HG03280 (cell line): ENCODE data around the gene PTPRN2.
"Not testable (repeated sequence)": the region's sequence is repeated elsewhere in the genome, so short reads cannot be mapped to it uniquely, and the experiment has no call there.

ENCODE experiments used
- ATAC-seq: cut with Tn5 transposase; IDR thresholded peaks from one replicate; pipeline ENCODE4 v1.9.1; 2021; ENCODE audit warnings: mild to moderate bottlenecking, moderate library complexity; ENCODE audit not compliant: unreplicated experiment

Gene PTPRN2

GRCh38 chr7:158520825-158521224, 66.8 kb downstream of the PTPRN2 start:
- no peak for ATAC-seq

- no peak for ATAC-seq
Observed at GRCh38 chr7:158519633-158520174, 67.9 kb downstream of the PTPRN2 start.

GRCh38 chr7:158518980-158519632, 68.5 kb downstream of the PTPRN2 start:
- ATAC-seq, result no peak

- ATAC-seq, result no peak
Observed at GRCh38 chr7:158517571-158517970, 70.1 kb downstream of the PTPRN2 start.

GRCh38 chr7:158517072-158517471, 70.6 kb downstream of the PTPRN2 start:
- no peak for ATAC-seq

- ATAC-seq, result no peak
Observed at GRCh38 chr7:158516524-158516923, 71.1 kb downstream of the PTPRN2 start.

GRCh38 chr7:158512869-158513268, 74.8 kb downstream of the PTPRN2 start:
- ATAC-seq, result no peak

- ATAC-seq, result no peak
Observed at GRCh38 chr7:158512042-158512441, 75.6 kb downstream of the PTPRN2 start.

- no peak for ATAC-seq
Observed at GRCh38 chr7:158508802-158509385, 78.7 kb downstream of the PTPRN2 start.

GRCh38 chr7:158508321-158508720, 79.3 kb downstream of the PTPRN2 start:
- not testable (repeated sequence) for ATAC-seq

GRCh38 chr7:158507917-158508316, 79.7 kb downstream of the PTPRN2 start:
- no peak for ATAC-seq

- ATAC-seq, result not testable (repeated sequence)
Observed at GRCh38 chr7:158507175-158507574, 80.4 kb downstream of the PTPRN2 start.

GRCh38 chr7:158506626-158507025, 81.0 kb downstream of the PTPRN2 start:
- no peak for ATAC-seq

GRCh38 chr7:158505683-158506082, 81.9 kb downstream of the PTPRN2 start:
- no peak for ATAC-seq

GRCh38 chr7:158502068-158502750, 85.4 kb downstream of the PTPRN2 start:
- no peak for ATAC-seq

- no peak for ATAC-seq
Observed at GRCh38 chr7:158501393-158502067, 86.1 kb downstream of the PTPRN2 start.

- ATAC-seq, result no peak
Observed at GRCh38 chr7:158500651-158501052, 87.0 kb downstream of the PTPRN2 start.

- ATAC-seq, result no peak
Observed at GRCh38 chr7:158499082-158499455, 88.6 kb downstream of the PTPRN2 start.

- no peak for ATAC-seq
Observed at GRCh38 chr7:158498443-158499081, 89.1 kb downstream of the PTPRN2 start.

GRCh38 chr7:158497627-158498026, 90.0 kb downstream of the PTPRN2 start:
- ATAC-seq, result no peak

- ATAC-seq, result no peak
Observed at GRCh38 chr7:158495786-158496185, 91.8 kb downstream of the PTPRN2 start.
